OCI-LY3 (cell line): Measurements from ENCODE around the gene AGPAT1.

Experiments
- H2AFZ ChIP-seq: fragments of 200-600, 300-600 bp; shearing (Covaris generic); 2 replicates; pipeline ENCODE4 v1.6.0; 2014; ENCODE audit warnings: antibody characterized with exemption, low read depth, low read length
- H3K27ac ChIP-seq: fragments of 200-600, 300-600 bp; sonication (generic); 2 replicates; pipeline ENCODE4 v1.5.1; 2014; ENCODE audit warnings: mild to moderate bottlenecking, low read length, moderate library complexity, mixed read lengths
- H3K27me3 ChIP-seq: fragments of 200-600, 300-600 bp; sonication (generic); 2 replicates; pipeline ENCODE4 v1.6.1; 2014; ENCODE audit warnings: low read depth, low read length, mixed read lengths
- H3K36me3 ChIP-seq: fragments of 200-600, 300-600 bp; sonication (generic); replicated peaks from 2 replicates; pipeline ENCODE3; 2014; ENCODE audit warnings: low read depth, low read length, mixed read lengths
- H3K4me1 ChIP-seq: fragments of 300-600, 200-600 bp; sonication (generic); 2 replicates; pipeline ENCODE4 v1.6.1; 2014; ENCODE audit warnings: low read length, mixed read lengths
- H3K4me2 ChIP-seq: fragments of 200-600, 300-600 bp; sonication (generic); 2 replicates; pipeline ENCODE4 v1.6.1; 2014; ENCODE audit warnings: low read length, mixed read lengths
- H3K4me3 ChIP-seq: fragments of 300-600, 200-600 bp; sonication (generic); 2 replicates; pipeline ENCODE4 v1.5.1; 2014; ENCODE audit warnings: antibody characterized with exemption, mild to moderate bottlenecking, low read length, moderate library complexity
- H3K79me2 ChIP-seq: fragments of 300-600, 200-600 bp; shearing (Covaris generic); 2 replicates; pipeline ENCODE4 v1.6.1; 2014; ENCODE audit warnings: mild to moderate bottlenecking, low read length, mixed read lengths
- H3K9ac ChIP-seq: fragments of 300-600, 200-600 bp; shearing (Covaris generic); 2 replicates; pipeline ENCODE4 v1.6.0; 2014; ENCODE audit warnings: mild to moderate bottlenecking, low read length, moderate library complexity
- H3K9me3 ChIP-seq: fragments of 200-600, 300-600 bp; shearing (Covaris generic); 2 replicates; pipeline ENCODE4 v1.6.1; 2014; ENCODE audit warnings: low read length, mixed read lengths; ENCODE audit not compliant: insufficient read depth
- H4K20me1 ChIP-seq: fragments of 200-600, 300-600 bp; sonication (generic); 2 replicates; pipeline ENCODE4 v1.6.1; 2016; ENCODE audit warnings: low read length, mixed read lengths; ENCODE audit not compliant: insufficient read depth
- CTCF ChIP-seq: fragments of 200-600, 300-600 bp; sonication (generic); IDR thresholded peaks from 2 replicates; pipeline ENCODE4 v1.5.1; 2014; ENCODE audit warnings: antibody characterized with exemption, low read length, low read depth
- EZH2phosphoT487 ChIP-seq: fragments of 200-600 bp; shearing (Covaris generic); IDR thresholded peaks from 2 replicates; pipeline ENCODE4 v1.6.1; 2018; ENCODE audit warnings: antibody characterized with exemption, mixed run types, low read depth

The AGPAT1 gene

GRCh38 chr6:32164295-32164694 is 11.6 kb downstream of the AGPAT1 start, which contains the start of gene EGFL8:
Gene EGFL8 (plus strand): TSS chr6:32164595. CDS start chr6:32166166, 1,571 bp downstream.
- H3K27me3 ChIP-seq, result no peaks in the 10 kb centered on the region
- H3K36me3 ChIP-seq, result no peaks in the 10 kb centered on the region
- no peak within 1 kb of the TSS for H3K4me2 ChIP-seq
- no peaks in the 10 kb centered on the region for H3K79me2 ChIP-seq
- TF ChIP-seq CTCF, result no peak
- no peak for TF ChIP-seq EZH2phosphoT487
- H3K9me3 ChIP-seq, result no peaks in the 10 kb centered on the region
- H3K27ac ChIP-seq, result no peak within 1 kb of the TSS
- H4K20me1 ChIP-seq, result no peaks in the 10 kb centered on the region
- H3K4me3 ChIP-seq, result no peak within 1 kb of the TSS
- no peak within 1 kb of the TSS for H2AFZ ChIP-seq
- H3K9ac ChIP-seq, result no peak within 1 kb of the TSS
- H3K4me1 ChIP-seq, result peaks cover 6% of the 10 kb centered on the region

DNA sequence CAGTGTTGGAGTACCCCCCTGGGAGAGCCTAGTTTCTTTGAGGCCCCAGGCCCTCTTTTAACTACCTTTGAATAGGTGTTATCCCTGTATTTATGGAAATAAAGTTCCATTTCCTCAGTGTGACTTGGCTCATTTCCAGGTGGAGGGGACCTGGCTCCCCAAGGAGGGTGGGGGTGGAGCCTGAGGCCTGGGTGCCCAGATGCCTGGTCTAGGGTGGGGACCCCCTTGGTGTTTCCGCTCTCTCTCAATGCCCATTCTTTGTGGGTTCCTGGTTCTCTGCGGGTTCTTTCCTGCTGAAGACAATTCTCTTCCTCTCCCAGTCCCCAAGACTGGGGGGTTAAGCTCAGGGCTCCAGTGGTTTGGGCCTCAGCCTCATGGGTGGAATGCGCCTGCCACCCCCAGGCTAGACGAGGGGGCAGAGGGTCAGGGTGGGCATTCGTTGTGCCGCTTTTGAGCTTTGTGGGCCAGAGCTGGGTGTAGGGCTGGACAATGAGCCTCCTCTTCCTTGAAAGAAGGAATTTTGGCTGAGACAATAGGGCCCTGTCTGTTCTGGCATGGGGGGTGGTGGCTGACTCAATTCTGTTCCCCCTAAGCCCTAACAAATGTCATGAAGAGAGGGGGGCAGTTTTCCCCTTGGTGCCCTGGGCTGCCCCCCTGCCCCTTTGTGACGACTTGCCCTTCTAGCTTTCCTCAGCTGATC is 12.2 kb downstream of the AGPAT1 start:
- H3K4me2 ChIP-seq, result no peak overlapping the region
- H3K9me3 ChIP-seq, result no peaks in the 10 kb centered on the region
- H3K4me3 ChIP-seq, result no peak overlapping the region
- H3K9ac ChIP-seq, result no peak overlapping the region
- no peak overlapping the region for H2AFZ ChIP-seq
- H3K27ac ChIP-seq, result no peak overlapping the region
- H3K4me1 ChIP-seq, result peaks cover 6% of the 10 kb centered on the region
- no peak for TF ChIP-seq CTCF
- TF ChIP-seq EZH2phosphoT487, result no peak
- H4K20me1 ChIP-seq, result no peaks in the 10 kb centered on the region
- H3K36me3 ChIP-seq, result no peaks in the 10 kb centered on the region
- H3K79me2 ChIP-seq, result no peaks in the 10 kb centered on the region
- H3K27me3 ChIP-seq, result no peaks in the 10 kb centered on the region

DNA sequence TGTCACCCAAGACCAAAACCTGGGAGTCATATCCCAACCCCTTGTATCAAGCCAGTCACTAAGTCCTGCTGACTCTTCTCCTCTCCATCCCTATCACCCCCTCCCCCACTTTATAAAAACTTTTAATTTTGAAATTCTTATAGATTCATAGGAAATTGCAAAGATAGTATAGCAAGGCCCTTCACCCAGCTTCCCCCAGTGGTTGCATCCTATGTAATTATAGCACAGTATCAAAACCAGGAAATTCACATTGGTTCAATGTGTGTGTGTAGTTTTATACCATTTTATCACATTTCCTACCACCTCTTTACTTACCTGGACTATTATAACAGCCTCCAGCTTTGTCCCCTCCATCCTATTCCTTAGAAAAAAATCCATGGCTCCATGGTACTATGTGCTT is 17.8 kb downstream of the AGPAT1 start:
- TF ChIP-seq EZH2phosphoT487 (no peak), CTCF (no peak)
- no peak overlapping the region for H3K4me2 ChIP-seq
- no peaks in the 10 kb centered on the region for H3K79me2 ChIP-seq
- no peak overlapping the region for H3K9ac ChIP-seq
- no peaks in the 10 kb centered on the region for H4K20me1 ChIP-seq
- H2AFZ ChIP-seq, result no peak overlapping the region
- peaks cover 7% of the 10 kb centered on the region for H3K4me1 ChIP-seq
- no peaks in the 10 kb centered on the region for H3K27me3 ChIP-seq
- H3K4me3 ChIP-seq, result no peak overlapping the region
- H3K27ac ChIP-seq, result no peak overlapping the region
- H3K9me3 ChIP-seq, result no peaks in the 10 kb centered on the region
- H3K36me3 ChIP-seq, result no peaks in the 10 kb centered on the region

DNA sequence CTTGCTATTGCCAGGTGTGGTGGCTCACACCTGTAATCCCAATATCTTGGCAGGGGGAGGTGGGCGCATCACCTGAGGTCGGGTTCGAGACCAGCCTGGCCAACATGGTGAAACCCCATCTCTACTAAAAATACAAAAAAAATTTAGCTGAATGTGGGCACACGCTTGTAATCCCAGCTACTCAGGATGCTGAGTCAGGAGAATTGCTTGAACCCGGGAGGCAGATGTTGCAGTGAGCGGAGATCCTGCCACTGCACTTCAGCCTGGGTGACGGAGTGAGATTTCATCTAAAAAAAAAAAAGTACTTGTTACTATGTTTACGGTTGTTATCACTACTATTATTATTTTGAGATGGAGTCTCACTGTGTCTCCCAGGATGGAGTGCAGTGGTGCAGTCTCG is 19.0 kb downstream of the AGPAT1 start:
- no peaks in the 10 kb centered on the region for H3K9me3 ChIP-seq
- no peak overlapping the region for H3K27ac ChIP-seq
- no peaks in the 10 kb centered on the region for H3K36me3 ChIP-seq
- no peak overlapping the region for H3K4me3 ChIP-seq
- no peaks in the 10 kb centered on the region for H3K79me2 ChIP-seq
- no peak overlapping the region for H2AFZ ChIP-seq
- H3K4me1 ChIP-seq, result peaks cover 8% of the 10 kb centered on the region
- H4K20me1 ChIP-seq, result no peaks in the 10 kb centered on the region
- no peaks in the 10 kb centered on the region for H3K27me3 ChIP-seq
- no peak for TF ChIP-seq EZH2phosphoT487
- TF ChIP-seq CTCF, result no peak
- no peak overlapping the region for H3K9ac ChIP-seq
- H3K4me2 ChIP-seq, result no peak overlapping the region
